GM12878 (cell line): ENCODE measurements around the gene NFATC3. TPM values are rescaled to one million over a fixed set of nuclear protein-coding genes. Genes with fewer than 3 reads are reported as not detected.

Source experiments
- ATAC-seq: fragments of 200-7000 bp; cut with Tn5 transposase; 3 replicates; pipeline ENCODE4 v1.9.1; 2020; ENCODE audit warnings: mild to moderate bottlenecking, moderate library complexity
- BruUV-seq: library from RNA; stranded (reverse); fragments of 400-500 nt; replicated peaks from 2 replicates; lab custom pipeline; 2021; lab: Mats Ljungman, UMichigan
- CTCF ChIA-PET: fragments of 300-600 bp; sonication (Branson Sonifier 250); formaldehyde crosslinking; extraction: SDS; loops from one replicate; lab custom pipeline; 2021; ENCODE audit warnings: inconsistent platforms; lab: Yijun Ruan, JAX
- POLR2A ChIA-PET: fragments of 350-600 bp; formaldehyde crosslinking; extraction: SDS; loops from one replicate; lab custom pipeline; 2021; ENCODE audit warnings: inconsistent platforms; lab: Charles Lee
- RAD21 ChIA-PET: fragments of 300-600 bp; sonication (Branson Sonifier 250); formaldehyde crosslinking; loops from one replicate; lab custom pipeline; 2023; ENCODE audit warnings: antibody characterized with exemption; ENCODE audit not compliant: unreplicated experiment; lab: Charles Lee
- SMC1A ChIA-PET: fragments of 300-600 bp; sonication (Branson Sonifier 250); formaldehyde crosslinking; loops from one replicate; lab custom pipeline; 2023; ENCODE audit not compliant: unreplicated experiment, uncharacterized antibody; lab: Charles Lee
- DNase-seq: peaks from one replicate; pipeline ENCODE4 v3.0.0-alpha.2; 2011; ENCODE audit warnings: low read depth, low spot score
- FAIRE-seq: peaks from 3 replicates; lab custom pipeline; 2011; peaks lifted over from hg19 to GRCh38; lab: Jason Lieb, UNC
- H2AFZ ChIP-seq: 2 replicates; pipeline ENCODE4 v1.6.0; 2011; ENCODE audit warnings: low read depth, low read length, control low read depth; ENCODE audit not compliant: control insufficient read depth
- H3K27ac ChIP-seq: 2 replicates; pipeline ENCODE4 v1.5.1; 2011; ENCODE audit warnings: control low read depth; ENCODE audit not compliant: control insufficient read depth, insufficient read depth
- H3K27me3 ChIP-seq, 2 experiments: replicated peaks in 1 of 2; 2 replicates each; pipeline versions ENCODE4 v1.6.0 to v1.6.1; 2011; ENCODE audit warnings: low read length in 1 of 2; ENCODE audit not compliant: control insufficient read depth in 2 of 2, insufficient read depth in 2 of 2
- H3K36me3 ChIP-seq, 2 experiments: 2 replicates each; pipeline ENCODE4 v1.5.1; 2011; ENCODE audit warnings: low read length in 1 of 2; ENCODE audit not compliant: control insufficient read depth in 2 of 2, insufficient read depth in 2 of 2
- H3K4me1 ChIP-seq: 2 replicates; pipeline ENCODE4 v1.6.1; 2011; ENCODE audit warnings: mild to moderate bottlenecking, low read length, moderate library complexity, mixed read lengths; ENCODE audit not compliant: control insufficient read depth, insufficient read depth
- H3K4me2 ChIP-seq: 2 replicates; pipeline ENCODE4 v1.6.0; 2011; ENCODE audit warnings: control low read depth; ENCODE audit not compliant: control insufficient read depth, insufficient read depth
- H3K4me3 ChIP-seq: fragments of 200-600 bp; sonication (generic); 2 replicates; pipeline ENCODE4 v1.5.1; 2016
- H3K79me2 ChIP-seq: 2 replicates; pipeline ENCODE4 v1.6.0; 2011; ENCODE audit warnings: low read length; ENCODE audit not compliant: control insufficient read depth, insufficient read depth
- H3K9ac ChIP-seq: 2 replicates; pipeline ENCODE4 v1.8.0; 2011; ENCODE audit warnings: low read length, control low read depth, mixed read lengths; ENCODE audit not compliant: control insufficient read depth, insufficient read depth
- H3K9me3 ChIP-seq: replicated peaks from 3 replicates; pipeline ENCODE4 v1.5.1; 2011; ENCODE audit warnings: mild to moderate bottlenecking, low read length; ENCODE audit not compliant: control insufficient read depth, insufficient read depth
- H4K20me1 ChIP-seq: 2 replicates; pipeline ENCODE4 v1.6.0; 2011; ENCODE audit not compliant: control insufficient read depth, insufficient read depth
- BACH1 ChIP-seq: fragments of 450-650 bp; IDR thresholded peaks from 2 replicates; pipeline ENCODE4 v1.6.1; 2017; ENCODE audit warnings: mild to moderate bottlenecking, borderline replicate concordance
- BHLHE40 ChIP-seq, 2 experiments: fragments of 450-650 bp in 1 of 2; IDR thresholded peaks; 2 replicates each; pipeline ENCODE4 v1.6.1; 2011 to 2017; ENCODE audit warnings: low read depth in 2 of 2, borderline replicate concordance in 1 of 2, improper control_type of control experiment in 1 of 2, low read length in 1 of 2, mild to moderate bottlenecking in 1 of 2
- CEBPZ ChIP-seq: fragments of 150-350 bp; IDR thresholded peaks from 2 replicates; pipeline ENCODE4 v1.6.1; 2016; ENCODE audit warnings: low read depth, low read length
- CREB1 ChIP-seq: IDR thresholded peaks from 2 replicates; pipeline ENCODE4 v1.6.1; 2012; ENCODE audit warnings: low read depth, mild to moderate bottlenecking, inconsistent platforms
- FOXK2 ChIP-seq: fragments of 450-650 bp; IDR thresholded peaks from 2 replicates; pipeline ENCODE4 v1.6.1; 2017; ENCODE audit warnings: mild to moderate bottlenecking, moderate library complexity
- IRF3 ChIP-seq: fragments of 450-650 bp; IDR thresholded peaks from 2 replicates; pipeline ENCODE4 v1.6.1; 2014; ENCODE audit warnings: mild to moderate bottlenecking
- LARP7 ChIP-seq: fragments of 450-650 bp; IDR thresholded peaks from 2 replicates; pipeline ENCODE4 v1.6.1; 2017; ENCODE audit warnings: mild to moderate bottlenecking
- MTA2 ChIP-seq: fragments of 450-650 bp; IDR thresholded peaks from 2 replicates; pipeline ENCODE4 v1.6.1; 2016; ENCODE audit warnings: low read depth, mild to moderate bottlenecking, moderate library complexity
- MXI1 ChIP-seq: fragments of 150-350 bp; IDR thresholded peaks from 2 replicates; pipeline ENCODE4 v1.6.1; 2011; ENCODE audit warnings: low read depth, mild to moderate bottlenecking, inconsistent platforms, low read length, improper control_type of control experiment
- RCOR1 ChIP-seq: conservative IDR thresholded peaks from 2 replicates; pipeline ENCODE4 v1.6.1; 2012; ENCODE audit warnings: low read depth, low read length, improper control_type of control experiment
- SMAD5 ChIP-seq: IDR thresholded peaks from 2 replicates; pipeline ENCODE4 v1.6.1; 2016; ENCODE audit warnings: antibody characterized with exemption, low read depth
- TCF7 ChIP-seq: IDR thresholded peaks from 2 replicates; pipeline ENCODE4 v1.6.1; 2014; ENCODE audit warnings: antibody characterized with exemption, borderline replicate concordance
- ZNF274 ChIP-seq: IDR thresholded peaks from one replicate; pipeline ENCODE4 v1.8.0; 2011; ENCODE audit not compliant: insufficient read length, insufficient read depth
- WGBS: methylation state at CpG from one replicate; pipeline ENCODE4 v1.1.6; 2016; ENCODE audit warnings: low lambda C conversion rate; ENCODE audit not compliant: insufficient replicate concordance, insufficient coverage; ENCODE audit errors: missing lambda C conversion rate; 5-methylcytosine and 5-hydroxymethylcytosine counted together
- in situ Hi-C: fragments of 300-500 bp; cut with MboI; formaldehyde crosslinking; loops from 9 replicates; pipeline ENCODE4 v1.14.3; 2018; ENCODE audit warnings: mixed read lengths
- intact Hi-C: fragments of 100-400 bp; cut with micrococcal nuclease; formaldehyde crosslinking; loops from one replicate; pipeline ENCODE4 v1.14.2; 2022; ENCODE audit not compliant: unreplicated experiment
- polyA plus RNA-seq, 11 experiments: library from polyadenylated mRNA; depleted of rRNA in 4 of 11; unstranded in 6 of 11; stranded (reverse) in 5 of 11; fragments of >200 nt; fragmentation: Nextera tagmentation in 4 of 11; fragmentation: Illumina TruSeq in 1 of 11; extraction: Ambion mirVana in 4 of 11; extraction: Trizol in 1 of 11; gene quantifications; 1 replicate in 1 of 11; 2 replicates in 10 of 11; pipeline versions ENCODE4 v1.2.1 to v1.2.3, GENCODE V29; 2011 to 2016; ENCODE audit warnings: inconsistent platforms in 2 of 11, missing spikeins in 2 of 11, low read depth in 1 of 11
- total RNA-seq, 4 experiments: library from RNA; depleted of rRNA in 3 of 4; stranded (reverse); fragments of >200 nt in 3 of 4; fragmentation: Illumina TruSeq in 1 of 4; extraction: Trizol in 1 of 4; gene quantifications; 2 replicates each; pipeline versions ENCODE4 v1.2.1 to v1.2.3, GENCODE V29; 2013 to 2021
- TF ChIP-seq, protein P1 (sequence below): IDR thresholded peaks from 2 replicates; pipeline ENCODE4 v1.6.1; 2011; ENCODE audit warnings: low read depth, mild to moderate bottlenecking, low read length, moderate library complexity, borderline replicate concordance; ENCODE audit errors: extremely low read depth
- TF ChIP-seq, protein P2 (sequence below): fragments of 450-650 bp; IDR thresholded peaks from 2 replicates; pipeline ENCODE4 v1.6.1; 2018; ENCODE audit warnings: mild to moderate bottlenecking, low read depth, moderate library complexity; ENCODE audit not compliant: partially characterized antibody

The NFATC3 gene
- total and polyA plus RNA-seq, 10 of the 15 experiments (the other 5 are each of a cell fraction or from before 2014, with no cell fraction given): 4.2 to 37.6 (median 24.9) TPM

GRCh38 chr16:68134644-68135043, 49.5 kb downstream of the NFATC3 start:
- H2AFZ ChIP-seq: no peak overlapping the region
- no TSS peak for BruUV-seq
- H3K4me3 ChIP-seq: no peak overlapping the region
- no peak overlapping the region for H3K9ac ChIP-seq
- H3K4me1 ChIP-seq: peaks cover 4% of the 10 kb centered on the region
- H3K4me2 ChIP-seq: no peak overlapping the region
- FAIRE-seq: no peak
- H3K27me3 ChIP-seq: no peaks in the 10 kb centered on the region
- POLR2A ChIA-PET: no interaction called here
- intact Hi-C loops: no loop called here
- H3K36me3 ChIP-seq: no peaks in the 10 kb centered on the region; a peak in 2 of 4 replicates
- WGBS: 94% methylated on average over 1 of the region's 1 CpG
- peaks cover 8% of the 10 kb centered on the region for H3K79me2 ChIP-seq
- TF ChIP-seq, protein P1, sequence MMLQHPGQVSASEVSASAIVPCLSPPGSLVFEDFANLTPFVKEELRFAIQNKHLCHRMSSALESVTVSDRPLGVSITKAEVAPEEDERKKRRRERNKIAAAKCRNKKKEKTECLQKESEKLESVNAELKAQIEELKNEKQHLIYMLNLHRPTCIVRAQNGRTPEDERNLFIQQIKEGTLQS: no peak
- TF ChIP-seq FOXK2: no peak
- TF ChIP-seq CREB1: no peak
- no peak for TF ChIP-seq ZNF274
- TF ChIP-seq CEBPZ: no peak
- TF ChIP-seq IRF3: no peak
- TF ChIP-seq SMAD5: no peak
- no peak for TF ChIP-seq MTA2
- TF ChIP-seq RCOR1: no peak
- TF ChIP-seq, protein P2, sequence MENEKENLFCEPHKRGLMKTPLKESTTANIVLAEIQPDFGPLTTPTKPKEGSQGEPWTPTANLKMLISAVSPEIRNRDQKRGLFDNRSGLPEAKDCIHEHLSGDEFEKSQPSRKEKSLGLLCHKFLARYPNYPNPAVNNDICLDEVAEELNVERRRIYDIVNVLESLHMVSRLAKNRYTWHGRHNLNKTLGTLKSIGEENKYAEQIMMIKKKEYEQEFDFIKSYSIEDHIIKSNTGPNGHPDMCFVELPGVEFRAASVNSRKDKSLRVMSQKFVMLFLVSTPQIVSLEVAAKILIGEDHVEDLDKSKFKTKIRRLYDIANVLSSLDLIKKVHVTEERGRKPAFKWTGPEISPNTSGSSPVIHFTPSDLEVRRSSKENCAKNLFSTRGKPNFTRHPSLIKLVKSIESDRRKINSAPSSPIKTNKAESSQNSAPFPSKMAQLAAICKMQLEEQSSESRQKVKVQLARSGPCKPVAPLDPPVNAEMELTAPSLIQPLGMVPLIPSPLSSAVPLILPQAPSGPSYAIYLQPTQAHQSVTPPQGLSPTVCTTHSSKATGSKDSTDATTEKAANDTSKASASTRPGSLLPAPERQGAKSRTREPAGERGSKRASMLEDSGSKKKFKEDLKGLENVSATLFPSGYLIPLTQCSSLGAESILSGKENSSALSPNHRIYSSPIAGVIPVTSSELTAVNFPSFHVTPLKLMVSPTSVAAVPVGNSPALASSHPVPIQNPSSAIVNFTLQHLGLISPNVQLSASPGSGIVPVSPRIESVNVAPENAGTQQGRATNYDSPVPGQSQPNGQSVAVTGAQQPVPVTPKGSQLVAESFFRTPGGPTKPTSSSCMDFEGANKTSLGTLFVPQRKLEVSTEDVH: no peak
- no peak for TF ChIP-seq MXI1
- no peak for TF ChIP-seq LARP7
- no peak for TF ChIP-seq BHLHE40 (IDR thresholded peaks at IDR 0.05; ENCODE audit: borderline replicate concordance in 1 of 2, low read depth in 2 of 2, low read length in 1 of 2)
- no peak for TF ChIP-seq TCF7
- TF ChIP-seq BACH1: no peak
- RAD21 ChIA-PET: no interaction called here
- ATAC-seq: no peak
- CTCF ChIA-PET: no interaction called here
- H3K9me3 ChIP-seq: no peaks in the 10 kb centered on the region
- no peak overlapping the region for H3K27ac ChIP-seq
- no peaks in the 10 kb centered on the region for H4K20me1 ChIP-seq
- SMC1A ChIA-PET: no interaction called here
- DNase-seq: no peak
- in situ Hi-C loops: no loop called here
